WTC11 (cell line): ENCODE data around the gene SPSB2.
"Not testable (repeated sequence)": the region's sequence is repeated elsewhere in the genome, so short reads cannot be mapped to it uniquely, and the experiment has no call there.

ENCODE experiments used
- CTCF ChIP-seq: fragments of 200-600 bp; IDR thresholded peaks from 2 replicates; pipeline ENCODE4 v1.8.0; 2022; ENCODE audit warnings: antibody characterized with exemption
- ETV6 ChIP-seq: sonication (generic); formaldehyde crosslinking; IDR thresholded peaks from 2 replicates; pipeline ENCODE4 v1.8.1; 2022; ENCODE audit warnings: mild to moderate bottlenecking, missing genetic modification reagents
- JUN ChIP-seq: sonication (generic); formaldehyde crosslinking; IDR thresholded peaks from 2 replicates; pipeline ENCODE4 v1.8.0; 2023; ENCODE audit warnings: mild to moderate bottlenecking, missing genetic modification reagents
- USF2 ChIP-seq: sonication (generic); formaldehyde crosslinking; IDR thresholded peaks from 2 replicates; pipeline ENCODE4 v1.8.1; 2023; ENCODE audit warnings: mild to moderate bottlenecking, missing genetic modification reagents, moderate library complexity
- ZNF416 ChIP-seq: fragments of 250-450 bp; sonication (Bioruptor Pico); IDR thresholded peaks from 2 replicates; pipeline ENCODE4 v1.9.0; 2021; ENCODE audit warnings: mild to moderate bottlenecking, inconsistent platforms

GRCh38 chr12:6879824-6880223 is 6.7 kb upstream of the SPSB2 start:
- TF ChIP-seq CTCF; JUN (CRISPR knock-in tag); ZNF416 (CRISPR knock-in tag); ETV6 (CRISPR knock-in tag); USF2 (CRISPR knock-in tag): not testable (repeated sequence)
